ENCODE measurements around the gene BMPR2. TPM values are rescaled to one million over a fixed set of nuclear protein-coding genes. Genes with fewer than 3 reads are reported as not detected.

Gene BMPR2
- polyA plus RNA-seq, 1 of the 3 experiments (the other 2 are of a cell fraction): 10.2 TPM

DNA sequence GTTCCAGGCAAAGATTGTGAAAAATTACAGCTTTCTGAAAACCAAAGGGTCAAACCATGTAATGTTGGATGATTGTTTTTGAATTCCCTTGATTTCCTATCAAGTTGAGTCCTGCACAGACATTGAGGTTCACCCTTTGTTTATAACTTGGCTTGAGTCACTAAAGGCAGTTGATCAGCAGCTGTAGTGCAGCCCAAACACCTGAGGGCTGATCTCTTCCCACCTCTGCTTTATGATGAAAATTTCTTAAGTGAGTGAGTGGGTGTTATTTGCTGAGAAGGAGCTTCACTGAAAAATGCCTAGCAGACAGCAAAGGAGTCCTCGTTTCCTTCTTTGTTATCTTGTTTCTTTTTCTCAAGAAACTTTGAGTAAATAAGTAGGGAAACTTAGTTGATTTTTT lies 31.9 kb upstream of the BMPR2 start:
- H3K36me3 ChIP-seq (replicated peaks in 1 of 2; ENCODE audit: control insufficient read depth in 1 of 2, insufficient read depth in 2 of 2, low read length in 1 of 2): no peaks in the 10 kb centered on the region
- no peak overlapping the region for H3K4me3 ChIP-seq (ENCODE audit: low read depth in 2 of 2, low read length in 1 of 2)
- H4K20me1 ChIP-seq (ENCODE audit: insufficient read depth): no peaks in the 10 kb centered on the region
- no peak overlapping the region for H3K9ac ChIP-seq
- TF ChIP-seq MEF2A (IDR thresholded peaks at IDR 0.05; ENCODE audit: borderline replicate concordance, low read depth): no peak
- TF ChIP-seq, protein P1, sequence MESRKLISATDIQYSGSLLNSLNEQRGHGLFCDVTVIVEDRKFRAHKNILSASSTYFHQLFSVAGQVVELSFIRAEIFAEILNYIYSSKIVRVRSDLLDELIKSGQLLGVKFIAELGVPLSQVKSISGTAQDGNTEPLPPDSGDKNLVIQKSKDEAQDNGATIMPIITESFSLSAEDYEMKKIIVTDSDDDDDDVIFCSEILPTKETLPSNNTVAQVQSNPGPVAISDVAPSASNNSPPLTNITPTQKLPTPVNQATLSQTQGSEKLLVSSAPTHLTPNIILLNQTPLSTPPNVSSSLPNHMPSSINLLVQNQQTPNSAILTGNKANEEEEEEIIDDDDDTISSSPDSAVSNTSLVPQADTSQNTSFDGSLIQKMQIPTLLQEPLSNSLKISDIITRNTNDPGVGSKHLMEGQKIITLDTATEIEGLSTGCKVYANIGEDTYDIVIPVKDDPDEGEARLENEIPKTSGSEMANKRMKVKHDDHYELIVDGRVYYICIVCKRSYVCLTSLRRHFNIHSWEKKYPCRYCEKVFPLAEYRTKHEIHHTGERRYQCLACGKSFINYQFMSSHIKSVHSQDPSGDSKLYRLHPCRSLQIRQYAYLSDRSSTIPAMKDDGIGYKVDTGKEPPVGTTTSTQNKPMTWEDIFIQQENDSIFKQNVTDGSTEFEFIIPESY (IDR thresholded peaks at IDR 0.05; ENCODE audit: borderline replicate concordance, low read depth): no peak
- no peak for TF ChIP-seq SIN3A (IDR thresholded peaks at IDR 0.05; ENCODE audit: borderline replicate concordance, low read depth, low read length)
- no peak for TF ChIP-seq FOSL2 (IDR thresholded peaks at IDR 0.05; ENCODE audit: borderline replicate concordance, low read depth)
- TF ChIP-seq RFX5 (IDR thresholded peaks at IDR 0.05; ENCODE audit: low read length): no peak
- TF ChIP-seq, protein P2, sequence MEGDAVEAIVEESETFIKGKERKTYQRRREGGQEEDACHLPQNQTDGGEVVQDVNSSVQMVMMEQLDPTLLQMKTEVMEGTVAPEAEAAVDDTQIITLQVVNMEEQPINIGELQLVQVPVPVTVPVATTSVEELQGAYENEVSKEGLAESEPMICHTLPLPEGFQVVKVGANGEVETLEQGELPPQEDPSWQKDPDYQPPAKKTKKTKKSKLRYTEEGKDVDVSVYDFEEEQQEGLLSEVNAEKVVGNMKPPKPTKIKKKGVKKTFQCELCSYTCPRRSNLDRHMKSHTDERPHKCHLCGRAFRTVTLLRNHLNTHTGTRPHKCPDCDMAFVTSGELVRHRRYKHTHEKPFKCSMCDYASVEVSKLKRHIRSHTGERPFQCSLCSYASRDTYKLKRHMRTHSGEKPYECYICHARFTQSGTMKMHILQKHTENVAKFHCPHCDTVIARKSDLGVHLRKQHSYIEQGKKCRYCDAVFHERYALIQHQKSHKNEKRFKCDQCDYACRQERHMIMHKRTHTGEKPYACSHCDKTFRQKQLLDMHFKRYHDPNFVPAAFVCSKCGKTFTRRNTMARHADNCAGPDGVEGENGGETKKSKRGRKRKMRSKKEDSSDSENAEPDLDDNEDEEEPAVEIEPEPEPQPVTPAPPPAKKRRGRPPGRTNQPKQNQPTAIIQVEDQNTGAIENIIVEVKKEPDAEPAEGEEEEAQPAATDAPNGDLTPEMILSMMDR (IDR thresholded peaks at IDR 0.05): no peak
- H3K27me3 ChIP-seq (ENCODE audit: insufficient read depth): no peaks in the 10 kb centered on the region
- no peaks in the 10 kb centered on the region for H3K9me3 ChIP-seq
- no peak overlapping the region for H3K27ac ChIP-seq (ENCODE audit: low read depth in 2 of 2, low read length in 1 of 2)
- ChIA-PET CTCF (no interaction called here), POLR2A (no interaction called here)
- no peak for DNase-seq
- WGBS (ENCODE audit: low lambda C conversion rate): 90% methylated on average over 1 of the region's 1 CpG
- no peaks in the 10 kb centered on the region for H3K79me2 ChIP-seq (ENCODE audit: insufficient read depth)
- H2AFZ ChIP-seq (ENCODE audit: low read depth): no peak overlapping the region
- no peaks in the 10 kb centered on the region for H3K4me1 ChIP-seq (ENCODE audit: control insufficient read depth in 1 of 2, insufficient read depth in 2 of 2, low read depth in 1 of 2, low read length in 1 of 2)
- H3K4me2 ChIP-seq: no peak overlapping the region
- no peaks in the 10 kb centered on the region for H3K9me2 ChIP-seq
- H3F3A ChIP-seq (replicated peaks; ENCODE audit: insufficient read depth): peaks cover 5% of the 10 kb centered on the region

DNA sequence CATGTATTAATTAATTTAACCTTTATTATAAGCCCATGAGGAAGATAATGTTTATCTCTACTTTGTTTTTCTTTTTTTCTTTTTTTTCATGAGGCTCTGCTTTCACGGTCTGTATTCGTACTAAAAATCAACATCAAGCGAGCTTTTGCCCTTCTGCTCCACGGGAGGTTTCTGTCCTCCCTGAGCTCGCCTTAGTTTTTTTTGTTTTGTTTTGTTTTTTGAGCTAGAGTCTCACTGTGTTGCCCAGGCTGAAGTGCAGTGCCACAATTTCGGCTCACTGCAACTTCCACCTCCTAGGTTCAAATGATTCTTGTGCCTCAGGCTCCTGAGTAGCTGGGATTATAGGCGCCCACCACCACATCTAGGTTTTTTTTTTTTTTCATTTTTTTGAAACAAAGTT lies 29.9 kb upstream of the BMPR2 start:
- no peaks in the 10 kb centered on the region for H3K79me2 ChIP-seq (ENCODE audit: insufficient read depth)
- no peaks in the 10 kb centered on the region for H3K36me3 ChIP-seq (replicated peaks in 1 of 2; ENCODE audit: control insufficient read depth in 1 of 2, insufficient read depth in 2 of 2, low read length in 1 of 2)
- H3K27me3 ChIP-seq (ENCODE audit: insufficient read depth): no peaks in the 10 kb centered on the region
- ChIA-PET POLR2A (no interaction called here), CTCF (interaction anchor here (0.6 kb wide), 1 partner anchor 20 kb away, joined by 3 read pairs; no protein-coding TSS in a partner anchor)
- TF ChIP-seq NFIC (IDR thresholded peaks at IDR 0.05; ENCODE audit: borderline replicate concordance) (no peak), GABPA (IDR thresholded peaks at IDR 0.05; ENCODE audit: low read depth) (no peak), TAF1 (IDR thresholded peaks at IDR 0.05; ENCODE audit: borderline replicate concordance, low read depth, low read length) (no peak), FOXM1 (IDR thresholded peaks at IDR 0.05; ENCODE audit: low read depth) (no peak), MXI1 (IDR thresholded peaks at IDR 0.05; ENCODE audit: low read depth, low read length) (no peak), YY1 (IDR thresholded peaks at IDR 0.05; ENCODE audit: low read depth) (no peak), MEF2A (IDR thresholded peaks at IDR 0.05; ENCODE audit: borderline replicate concordance, low read depth) (no peak), RXRA (IDR thresholded peaks at IDR 0.05; ENCODE audit: borderline replicate concordance, low read depth) (no peak), SIN3A (IDR thresholded peaks at IDR 0.05; ENCODE audit: borderline replicate concordance, low read depth, low read length) (no peak), RFX5 (IDR thresholded peaks at IDR 0.05; ENCODE audit: low read length) (no peak), POLR2AphosphoS5 (IDR thresholded peaks at IDR 0.05; ENCODE audit: low read depth, low read length) (no peak)
- TF ChIP-seq, protein P1 (IDR thresholded peaks at IDR 0.05; ENCODE audit: borderline replicate concordance, low read depth): no peak
- WGBS (ENCODE audit: low lambda C conversion rate): 94% methylated on average over 7 of the region's 7 CpGs
- no peak overlapping the region for H2AFZ ChIP-seq (ENCODE audit: low read depth)
- no peaks in the 10 kb centered on the region for H3K9me2 ChIP-seq
- H3F3A ChIP-seq (replicated peaks; ENCODE audit: insufficient read depth): no peaks in the 10 kb centered on the region
- DNase-seq: no peak
- H3K9ac ChIP-seq: no peak overlapping the region
- no peak overlapping the region for H3K27ac ChIP-seq (ENCODE audit: low read depth in 2 of 2, low read length in 1 of 2)
- H3K4me1 ChIP-seq (ENCODE audit: control insufficient read depth in 1 of 2, insufficient read depth in 2 of 2, low read depth in 1 of 2, low read length in 1 of 2): no peaks in the 10 kb centered on the region
- no peaks in the 10 kb centered on the region for H3K9me3 ChIP-seq
- H3K4me3 ChIP-seq (ENCODE audit: low read depth in 2 of 2, low read length in 1 of 2): no peak overlapping the region
- no peaks in the 10 kb centered on the region for H4K20me1 ChIP-seq (ENCODE audit: insufficient read depth)
- H3K4me2 ChIP-seq: no peak overlapping the region
